Measurements from ENCODE around the gene SDCBP2.

The SDCBP2 gene

DNA sequence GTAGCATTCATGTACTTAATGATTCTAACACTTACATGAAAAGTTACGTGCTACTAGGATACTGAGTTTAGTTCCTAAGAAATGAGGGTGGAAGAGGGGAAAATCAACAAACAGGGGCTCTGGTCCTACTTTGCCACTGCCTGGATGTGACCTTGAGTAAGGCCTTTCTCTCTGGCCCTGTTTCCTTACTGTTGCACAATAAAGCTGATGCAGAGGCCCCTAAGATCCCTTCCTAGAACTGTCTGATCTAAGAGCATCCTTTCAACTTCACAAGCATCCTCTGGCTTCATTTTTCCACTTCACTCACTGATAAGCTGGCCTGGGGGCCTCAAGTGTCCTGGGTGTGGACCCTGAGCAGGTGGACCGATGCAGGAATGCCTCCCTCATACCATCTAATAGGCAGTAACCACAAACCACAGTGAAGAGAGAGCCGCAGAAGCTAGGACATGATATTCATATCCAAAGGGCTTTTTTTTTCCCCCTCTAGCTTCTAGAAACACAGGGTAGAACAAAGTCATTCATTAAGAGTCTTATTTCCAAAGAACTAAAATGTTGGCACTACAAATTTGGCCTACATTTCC lies 42.4 kb upstream of the SDCBP2 start:
- Histone ChIP-seq H3K36me3 (ENCODE audit: control insufficient read depth, insufficient read depth, low read length) (no peaks in the 10 kb centered on the region), H3K9ac (ENCODE audit: low read length) (no peak overlapping the region)

GRCh38 chr20:1370548-1371110 lies 41.7 kb upstream of the SDCBP2 start:
- H3K27ac ChIP-seq (ENCODE audit: low read depth, low read length): peak overlapping the region; percentile 17
- no peaks in the 10 kb centered on the region for H3K27me3 ChIP-seq (ENCODE audit: control insufficient read depth, insufficient read depth, low read length)
- no peaks in the 10 kb centered on the region for H3K36me3 ChIP-seq (ENCODE audit: control insufficient read depth, insufficient read depth, low read length)
- no peak overlapping the region for H3K4me3 ChIP-seq (ENCODE audit: low read length)
- no peaks in the 10 kb centered on the region for H3K4me1 ChIP-seq (ENCODE audit: control insufficient read depth, insufficient read depth, low read length)
- no peak overlapping the region for H3K9ac ChIP-seq (ENCODE audit: low read length)

More for the DNA sequence above, 42.4 kb upstream of the SDCBP2 start:
- H3K4me1 ChIP-seq (ENCODE audit: control insufficient read depth, insufficient read depth, low read length): no peaks in the 10 kb centered on the region
- H3K4me3 ChIP-seq (ENCODE audit: low read length): no peak overlapping the region
- no peaks in the 10 kb centered on the region for H3K27me3 ChIP-seq (ENCODE audit: control insufficient read depth, insufficient read depth, low read length)
- H3K27ac ChIP-seq (ENCODE audit: low read depth, low read length): no peak overlapping the region

GRCh38 chr20:1369970-1370369 lies 41.0 kb upstream of the SDCBP2 start:
- Histone ChIP-seq H3K9ac (ENCODE audit: low read length) (no peak overlapping the region), H3K27me3 (ENCODE audit: control insufficient read depth, insufficient read depth, low read length) (no peaks in the 10 kb centered on the region), H3K4me3 (ENCODE audit: low read length) (no peak overlapping the region), H3K36me3 (ENCODE audit: control insufficient read depth, insufficient read depth, low read length) (no peaks in the 10 kb centered on the region), H3K4me1 (ENCODE audit: control insufficient read depth, insufficient read depth, low read length) (no peaks in the 10 kb centered on the region), H3K27ac (ENCODE audit: low read depth, low read length) (peak overlapping the region; percentile 17)

GRCh38 chr20:1368448-1369199 lies 39.7 kb upstream of the SDCBP2 start:
- H3K27ac ChIP-seq (ENCODE audit: low read depth, low read length): no peak overlapping the region
- no peaks in the 10 kb centered on the region for H3K36me3 ChIP-seq (ENCODE audit: control insufficient read depth, insufficient read depth, low read length)
- H3K27me3 ChIP-seq (ENCODE audit: control insufficient read depth, insufficient read depth, low read length): no peaks in the 10 kb centered on the region
- no peak overlapping the region for H3K4me3 ChIP-seq (ENCODE audit: low read length)
- no peaks in the 10 kb centered on the region for H3K4me1 ChIP-seq (ENCODE audit: control insufficient read depth, insufficient read depth, low read length)
- no peak overlapping the region for H3K9ac ChIP-seq (ENCODE audit: low read length)

DNA sequence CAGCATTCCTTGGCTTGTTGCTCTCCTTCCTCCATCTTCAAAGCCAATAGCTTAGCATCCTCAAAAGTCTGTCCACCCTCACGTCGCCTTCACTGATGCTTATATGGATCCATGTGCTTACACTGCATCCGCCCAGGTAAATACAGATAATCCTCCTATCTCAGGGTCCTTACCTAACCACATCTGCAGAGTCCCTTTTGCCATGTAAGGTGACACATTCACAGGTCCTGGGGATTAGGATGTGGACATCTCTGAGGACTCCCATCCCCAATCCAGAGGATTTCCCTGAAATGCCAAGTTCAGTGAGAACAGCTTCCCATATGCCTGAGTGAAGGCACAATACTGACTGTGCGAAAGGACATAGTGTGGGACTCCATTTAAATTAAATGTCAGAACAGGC lies 38.5 kb upstream of the SDCBP2 start:
- peaks cover 2% of the 10 kb centered on the region for H3K36me3 ChIP-seq (ENCODE audit: control insufficient read depth, insufficient read depth, low read length)

DNA sequence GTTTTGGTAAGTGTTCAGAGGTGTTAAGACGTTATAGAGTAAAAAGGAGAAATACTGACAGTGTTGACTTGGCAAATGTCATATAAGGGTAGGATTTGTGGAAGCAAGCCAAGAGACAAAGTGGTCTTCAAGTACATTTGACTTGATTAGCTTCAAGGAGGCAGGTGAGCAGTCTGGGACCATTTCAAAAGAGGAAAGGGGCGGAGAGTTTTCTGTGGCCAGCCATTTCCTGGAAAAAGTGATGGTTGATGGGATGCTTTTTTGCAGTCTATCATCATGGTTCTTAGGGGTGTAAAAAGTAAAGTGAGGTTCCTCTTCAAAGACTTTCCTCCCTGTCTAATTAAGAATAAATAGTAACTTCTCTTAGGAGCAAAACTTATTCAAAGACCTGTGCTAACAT lies 35.2 kb upstream of the SDCBP2 start:
- Histone ChIP-seq H3K36me3 (ENCODE audit: control insufficient read depth, insufficient read depth, low read length) (peaks cover 5% of the 10 kb centered on the region), H3K4me1 (ENCODE audit: control insufficient read depth, insufficient read depth, low read length) (no peaks in the 10 kb centered on the region), H3K27me3 (ENCODE audit: control insufficient read depth, insufficient read depth, low read length) (no peaks in the 10 kb centered on the region), H3K27ac (ENCODE audit: low read depth, low read length) (no peak overlapping the region), H3K4me3 (ENCODE audit: low read length) (no peak overlapping the region), H3K9ac (ENCODE audit: low read length) (no peak overlapping the region)

More for the DNA sequence above, 38.5 kb upstream of the SDCBP2 start:
- H3K4me3 ChIP-seq (ENCODE audit: low read length): no peak overlapping the region
- no peak overlapping the region for H3K9ac ChIP-seq (ENCODE audit: low read length)
- no peaks in the 10 kb centered on the region for H3K27me3 ChIP-seq (ENCODE audit: control insufficient read depth, insufficient read depth, low read length)
- no peaks in the 10 kb centered on the region for H3K4me1 ChIP-seq (ENCODE audit: control insufficient read depth, insufficient read depth, low read length)
- H3K27ac ChIP-seq (ENCODE audit: low read depth, low read length): no peak overlapping the region

GRCh38 chr20:1363522-1363921 lies 34.6 kb upstream of the SDCBP2 start:
- H3K27ac ChIP-seq (ENCODE audit: low read depth, low read length): no peak overlapping the region
- H3K27me3 ChIP-seq (ENCODE audit: control insufficient read depth, insufficient read depth, low read length): no peaks in the 10 kb centered on the region
- H3K9ac ChIP-seq (ENCODE audit: low read length): no peak overlapping the region
- H3K4me3 ChIP-seq (ENCODE audit: low read length): no peak overlapping the region
- peaks cover 5% of the 10 kb centered on the region for H3K36me3 ChIP-seq (ENCODE audit: control insufficient read depth, insufficient read depth, low read length)
- H3K4me1 ChIP-seq (ENCODE audit: control insufficient read depth, insufficient read depth, low read length): no peaks in the 10 kb centered on the region

DNA sequence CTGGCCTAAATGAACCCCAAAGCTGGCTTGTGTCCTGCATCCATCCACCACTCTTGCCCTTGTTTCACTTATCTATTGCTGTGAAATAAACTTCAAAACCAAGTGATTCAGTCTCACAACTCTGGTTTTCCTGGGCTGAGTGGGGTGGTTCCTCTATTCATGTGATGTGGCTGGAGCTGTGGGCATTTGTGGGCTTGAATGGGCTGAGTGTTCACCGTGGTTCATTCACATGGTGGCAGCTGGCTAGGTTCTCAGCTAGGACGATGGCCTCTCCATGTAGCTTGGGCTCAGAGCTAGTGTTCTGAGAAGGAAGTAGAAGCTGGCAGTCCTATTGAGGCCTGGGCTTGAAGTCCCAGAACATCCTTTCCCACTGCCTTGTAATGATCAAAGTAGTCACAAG lies 33.5 kb upstream of the SDCBP2 start:
- Histone ChIP-seq H3K4me3 (ENCODE audit: low read length) (no peak overlapping the region), H3K9ac (ENCODE audit: low read length) (no peak overlapping the region), H3K4me1 (ENCODE audit: control insufficient read depth, insufficient read depth, low read length) (no peaks in the 10 kb centered on the region), H3K36me3 (ENCODE audit: control insufficient read depth, insufficient read depth, low read length) (peaks cover 5% of the 10 kb centered on the region), H3K27ac (ENCODE audit: low read depth, low read length) (no peak overlapping the region), H3K27me3 (ENCODE audit: control insufficient read depth, insufficient read depth, low read length) (no peaks in the 10 kb centered on the region)

- Histone ChIP-seq H3K36me3 (ENCODE audit: control insufficient read depth, insufficient read depth, low read length) (peaks cover 7% of the 10 kb centered on the region), H3K4me1 (ENCODE audit: control insufficient read depth, insufficient read depth, low read length) (no peaks in the 10 kb centered on the region), H3K4me3 (ENCODE audit: low read length) (no peak overlapping the region), H3K9ac (ENCODE audit: low read length) (no peak overlapping the region), H3K27me3 (ENCODE audit: control insufficient read depth, insufficient read depth, low read length) (no peaks in the 10 kb centered on the region), H3K27ac (ENCODE audit: low read depth, low read length) (no peak overlapping the region)
These were observed 31.3 kb upstream of the SDCBP2 start for GRCh38 chr20:1360094-1360846.

GRCh38 chr20:1357921-1358671 lies 29.2 kb upstream of the SDCBP2 start:
- H3K27me3 ChIP-seq (ENCODE audit: control insufficient read depth, insufficient read depth, low read length): no peaks in the 10 kb centered on the region
- no peaks in the 10 kb centered on the region for H3K4me1 ChIP-seq (ENCODE audit: control insufficient read depth, insufficient read depth, low read length)
- no peak overlapping the region for H3K27ac ChIP-seq (ENCODE audit: low read depth, low read length)
- H3K36me3 ChIP-seq (ENCODE audit: control insufficient read depth, insufficient read depth, low read length): peaks cover 10% of the 10 kb centered on the region
- H3K9ac ChIP-seq (ENCODE audit: low read length): no peak overlapping the region
- H3K4me3 ChIP-seq (ENCODE audit: low read length): no peak overlapping the region

GRCh38 chr20:1353956-1354355 lies 25.0 kb upstream of the SDCBP2 start:
- Histone ChIP-seq H3K27me3 (ENCODE audit: control insufficient read depth, insufficient read depth, low read length) (no peaks in the 10 kb centered on the region), H3K4me1 (ENCODE audit: control insufficient read depth, insufficient read depth, low read length) (no peaks in the 10 kb centered on the region), H3K9ac (ENCODE audit: low read length) (no peak overlapping the region), H3K4me3 (ENCODE audit: low read length) (no peak overlapping the region), H3K36me3 (ENCODE audit: control insufficient read depth, insufficient read depth, low read length) (peaks cover 6% of the 10 kb centered on the region), H3K27ac (ENCODE audit: low read depth, low read length) (no peak overlapping the region)
